ENCODE results near the gene RASGRF1. TPM values are rescaled to one million over a fixed set of nuclear protein-coding genes. Genes with fewer than 3 reads are reported as not detected.

RASGRF1 gene
- total and polyA plus RNA-seq, 2 experiments from 2014 or later = 0.05 to 0.24 TPM

DNA sequence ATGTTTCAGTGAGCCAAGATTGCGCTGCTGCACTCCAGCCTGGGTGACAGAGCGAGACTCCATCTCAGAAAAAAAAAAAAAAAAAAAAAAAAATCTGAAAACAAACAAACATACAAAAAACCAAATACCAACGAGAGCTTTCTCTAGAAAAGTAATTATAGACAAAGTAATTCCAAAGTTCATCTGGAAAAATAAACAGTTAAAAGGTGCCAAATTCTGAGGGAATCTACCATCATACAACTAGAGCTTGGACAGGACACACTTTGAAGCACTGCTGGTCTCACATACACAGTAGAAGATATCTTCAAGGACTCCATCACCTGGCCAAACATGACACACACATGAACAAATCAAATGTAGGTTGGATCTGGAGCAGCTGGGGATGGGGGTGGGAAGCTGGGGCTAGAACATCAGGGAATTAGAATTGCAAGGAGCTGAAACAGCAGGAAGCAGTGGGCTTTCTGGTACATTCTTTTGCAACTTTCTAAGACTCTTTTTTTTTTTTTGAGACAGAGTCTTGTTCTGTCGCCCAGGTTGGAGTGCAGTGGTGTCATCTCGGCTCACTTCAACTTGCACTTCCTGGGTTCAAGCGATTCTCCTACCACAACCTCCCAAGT is 104.6 kb downstream of the RASGRF1 start:
- DNase-seq (ENCODE audit: low spot score) = no peak
- Histone ChIP-seq H3K4me3 (no peak overlapping the region), H3K4me1 (ENCODE audit: insufficient read depth) (no peaks in the 10 kb centered on the region), H3K9me2 (ENCODE audit: insufficient read depth) (no peaks in the 10 kb centered on the region), H3K27ac (ENCODE audit: low read depth) (no peak overlapping the region), H3F3A (replicated peaks; ENCODE audit: low read depth) (no peaks in the 10 kb centered on the region), H3K27me3 (ENCODE audit: insufficient read depth) (no peaks in the 10 kb centered on the region), H3K79me2 (replicated peaks; ENCODE audit: insufficient read depth) (no peaks in the 10 kb centered on the region), H3K36me3 (ENCODE audit: insufficient read depth) (no peaks in the 10 kb centered on the region), H4K20me1 (replicated peaks; ENCODE audit: insufficient read depth) (no peaks in the 10 kb centered on the region), H3K4me2 (no peak overlapping the region), H2AFZ (no peak overlapping the region)
- Mint-ChIP-seq H3K9me3 (no peaks in the 10 kb centered on the region), H3K4me1 (peaks cover 2% of the 10 kb centered on the region; the same call in 1 of the 3 replicates), H3K27ac (no peak overlapping the region), H3K27me3 (ENCODE audit: insufficient read depth, low read depth, poor library complexity) (peaks cover 5% of the 10 kb centered on the region), H3K4me3 (no peak overlapping the region), H3K36me3 (ENCODE audit: low read depth) (no peaks in the 10 kb centered on the region)
- TF ChIP-seq EZH2phosphoT487 (IDR thresholded peaks at IDR 0.05; ENCODE audit: unreplicated experiment) (no peak), EZH2 (IDR thresholded peaks at IDR 0.05; ENCODE audit: low read depth, unreplicated experiment) (no peak), STAT1 (IDR thresholded peaks at IDR 0.05; ENCODE audit: unreplicated experiment) (no peak), POLR2AphosphoS5 (IDR thresholded peaks at IDR 0.05; ENCODE audit: low read depth) (no peak), ZNF331 (CRISPR knock-in tag; IDR thresholded peaks at IDR 0.05; ENCODE audit: low read depth) (no peak), CREB1 (CRISPR knock-in tag; IDR thresholded peaks at IDR 0.05; ENCODE audit: low read depth) (no peak)
- TF ChIP-seq, protein P1, sequence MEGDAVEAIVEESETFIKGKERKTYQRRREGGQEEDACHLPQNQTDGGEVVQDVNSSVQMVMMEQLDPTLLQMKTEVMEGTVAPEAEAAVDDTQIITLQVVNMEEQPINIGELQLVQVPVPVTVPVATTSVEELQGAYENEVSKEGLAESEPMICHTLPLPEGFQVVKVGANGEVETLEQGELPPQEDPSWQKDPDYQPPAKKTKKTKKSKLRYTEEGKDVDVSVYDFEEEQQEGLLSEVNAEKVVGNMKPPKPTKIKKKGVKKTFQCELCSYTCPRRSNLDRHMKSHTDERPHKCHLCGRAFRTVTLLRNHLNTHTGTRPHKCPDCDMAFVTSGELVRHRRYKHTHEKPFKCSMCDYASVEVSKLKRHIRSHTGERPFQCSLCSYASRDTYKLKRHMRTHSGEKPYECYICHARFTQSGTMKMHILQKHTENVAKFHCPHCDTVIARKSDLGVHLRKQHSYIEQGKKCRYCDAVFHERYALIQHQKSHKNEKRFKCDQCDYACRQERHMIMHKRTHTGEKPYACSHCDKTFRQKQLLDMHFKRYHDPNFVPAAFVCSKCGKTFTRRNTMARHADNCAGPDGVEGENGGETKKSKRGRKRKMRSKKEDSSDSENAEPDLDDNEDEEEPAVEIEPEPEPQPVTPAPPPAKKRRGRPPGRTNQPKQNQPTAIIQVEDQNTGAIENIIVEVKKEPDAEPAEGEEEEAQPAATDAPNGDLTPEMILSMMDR (conservative IDR thresholded peaks at IDR 0.05; ENCODE audit: low read depth in 2 of 2) = no peak
- ATAC-seq = no peak

DNA sequence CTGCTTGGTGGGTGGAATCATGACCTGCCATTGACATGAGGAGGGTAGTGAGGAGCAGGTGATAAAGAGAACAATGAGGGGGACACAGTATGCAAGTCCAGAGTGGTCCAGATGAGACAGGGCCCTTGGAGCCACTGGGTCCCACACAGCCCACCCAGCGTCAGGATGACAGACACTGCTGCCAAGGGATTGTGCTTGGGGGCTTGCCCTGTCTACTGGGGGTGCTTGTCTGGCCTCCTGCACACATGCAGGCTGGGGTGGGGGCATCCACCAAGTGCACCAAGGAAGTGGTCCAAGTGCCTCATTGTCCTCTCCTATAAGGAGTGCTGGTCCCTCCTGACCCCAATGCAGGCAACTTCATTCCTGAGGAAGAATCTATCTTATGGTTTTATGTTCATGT is 106.5 kb downstream of the RASGRF1 start:
- no peak for ATAC-seq
- H3F3A ChIP-seq (replicated peaks; ENCODE audit: low read depth) = no peaks in the 10 kb centered on the region
- Mint-ChIP-seq H3K27me3 (ENCODE audit: insufficient read depth, low read depth, poor library complexity) (peaks cover 9% of the 10 kb centered on the region), H3K9me3 (no peaks in the 10 kb centered on the region), H3K4me3 (no peak overlapping the region), H3K36me3 (ENCODE audit: low read depth) (no peaks in the 10 kb centered on the region), H3K27ac (no peak overlapping the region), H3K4me1 (peaks cover 6% of the 10 kb centered on the region)
- H3K36me3 ChIP-seq (ENCODE audit: insufficient read depth) = no peaks in the 10 kb centered on the region
- no peak overlapping the region for H3K4me3 ChIP-seq
- H3K27ac ChIP-seq (ENCODE audit: low read depth) = no peak overlapping the region
- no peak for DNase-seq (ENCODE audit: low spot score)
- no peaks in the 10 kb centered on the region for H3K4me1 ChIP-seq (ENCODE audit: insufficient read depth)
- no peak overlapping the region for H3K4me2 ChIP-seq
- no peaks in the 10 kb centered on the region for H3K9me2 ChIP-seq (ENCODE audit: insufficient read depth)
- 0 out of 2 replicates have a peak, but pooled peaks cover 4% of the 10 kb centered on the region for H3K27me3 ChIP-seq (ENCODE audit: insufficient read depth)
- no peak overlapping the region for H2AFZ ChIP-seq
- TF ChIP-seq, protein P2, sequence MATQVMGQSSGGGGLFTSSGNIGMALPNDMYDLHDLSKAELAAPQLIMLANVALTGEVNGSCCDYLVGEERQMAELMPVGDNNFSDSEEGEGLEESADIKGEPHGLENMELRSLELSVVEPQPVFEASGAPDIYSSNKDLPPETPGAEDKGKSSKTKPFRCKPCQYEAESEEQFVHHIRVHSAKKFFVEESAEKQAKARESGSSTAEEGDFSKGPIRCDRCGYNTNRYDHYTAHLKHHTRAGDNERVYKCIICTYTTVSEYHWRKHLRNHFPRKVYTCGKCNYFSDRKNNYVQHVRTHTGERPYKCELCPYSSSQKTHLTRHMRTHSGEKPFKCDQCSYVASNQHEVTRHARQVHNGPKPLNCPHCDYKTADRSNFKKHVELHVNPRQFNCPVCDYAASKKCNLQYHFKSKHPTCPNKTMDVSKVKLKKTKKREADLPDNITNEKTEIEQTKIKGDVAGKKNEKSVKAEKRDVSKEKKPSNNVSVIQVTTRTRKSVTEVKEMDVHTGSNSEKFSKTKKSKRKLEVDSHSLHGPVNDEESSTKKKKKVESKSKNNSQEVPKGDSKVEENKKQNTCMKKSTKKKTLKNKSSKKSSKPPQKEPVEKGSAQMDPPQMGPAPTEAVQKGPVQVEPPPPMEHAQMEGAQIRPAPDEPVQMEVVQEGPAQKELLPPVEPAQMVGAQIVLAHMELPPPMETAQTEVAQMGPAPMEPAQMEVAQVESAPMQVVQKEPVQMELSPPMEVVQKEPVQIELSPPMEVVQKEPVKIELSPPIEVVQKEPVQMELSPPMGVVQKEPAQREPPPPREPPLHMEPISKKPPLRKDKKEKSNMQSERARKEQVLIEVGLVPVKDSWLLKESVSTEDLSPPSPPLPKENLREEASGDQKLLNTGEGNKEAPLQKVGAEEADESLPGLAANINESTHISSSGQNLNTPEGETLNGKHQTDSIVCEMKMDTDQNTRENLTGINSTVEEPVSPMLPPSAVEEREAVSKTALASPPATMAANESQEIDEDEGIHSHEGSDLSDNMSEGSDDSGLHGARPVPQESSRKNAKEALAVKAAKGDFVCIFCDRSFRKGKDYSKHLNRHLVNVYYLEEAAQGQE (IDR thresholded peaks at IDR 0.05; ENCODE audit: unreplicated experiment) = no peak
- TF ChIP-seq ZNF114 (CRISPR knock-in tag; IDR thresholded peaks at IDR 0.05) (no peak), CREB1 (CRISPR knock-in tag; IDR thresholded peaks at IDR 0.05; ENCODE audit: low read depth) (no peak)
- TF ChIP-seq, protein P1 (conservative IDR thresholded peaks at IDR 0.05; ENCODE audit: low read depth in 2 of 2) = no peak
- H4K20me1 ChIP-seq (replicated peaks; ENCODE audit: insufficient read depth) = no peaks in the 10 kb centered on the region
- no peaks in the 10 kb centered on the region for H3K79me2 ChIP-seq (replicated peaks; ENCODE audit: insufficient read depth)

All from GM23338 (cell line).